Bronchial smooth muscle cell (primary cell): Measurements from ENCODE around the gene KCNG1. TPM values are rescaled to one million over a fixed set of nuclear protein-coding genes. Genes with fewer than 3 reads are reported as not detected.

Experiments
- total RNA-seq: library from RNA; depleted of rRNA; stranded (reverse); fragments of >200 nt; gene quantifications from 2 replicates; pipeline ENCODE4 v1.2.1, GENCODE V29; 2014

Gene KCNG1, protein sequence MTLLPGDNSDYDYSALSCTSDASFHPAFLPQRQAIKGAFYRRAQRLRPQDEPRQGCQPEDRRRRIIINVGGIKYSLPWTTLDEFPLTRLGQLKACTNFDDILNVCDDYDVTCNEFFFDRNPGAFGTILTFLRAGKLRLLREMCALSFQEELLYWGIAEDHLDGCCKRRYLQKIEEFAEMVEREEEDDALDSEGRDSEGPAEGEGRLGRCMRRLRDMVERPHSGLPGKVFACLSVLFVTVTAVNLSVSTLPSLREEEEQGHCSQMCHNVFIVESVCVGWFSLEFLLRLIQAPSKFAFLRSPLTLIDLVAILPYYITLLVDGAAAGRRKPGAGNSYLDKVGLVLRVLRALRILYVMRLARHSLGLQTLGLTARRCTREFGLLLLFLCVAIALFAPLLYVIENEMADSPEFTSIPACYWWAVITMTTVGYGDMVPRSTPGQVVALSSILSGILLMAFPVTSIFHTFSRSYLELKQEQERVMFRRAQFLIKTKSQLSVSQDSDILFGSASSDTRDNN
- total RNA-seq: 5.5 and 10.6 TPM in 2 replicates

GRCh38 chr20:51022803-51023616 lies at the start of gene KCNG1:
Gene KCNG1 (minus strand): TSS chr20:51023107. CDS start chr20:51010338, 12,769 bp downstream.

DNA sequence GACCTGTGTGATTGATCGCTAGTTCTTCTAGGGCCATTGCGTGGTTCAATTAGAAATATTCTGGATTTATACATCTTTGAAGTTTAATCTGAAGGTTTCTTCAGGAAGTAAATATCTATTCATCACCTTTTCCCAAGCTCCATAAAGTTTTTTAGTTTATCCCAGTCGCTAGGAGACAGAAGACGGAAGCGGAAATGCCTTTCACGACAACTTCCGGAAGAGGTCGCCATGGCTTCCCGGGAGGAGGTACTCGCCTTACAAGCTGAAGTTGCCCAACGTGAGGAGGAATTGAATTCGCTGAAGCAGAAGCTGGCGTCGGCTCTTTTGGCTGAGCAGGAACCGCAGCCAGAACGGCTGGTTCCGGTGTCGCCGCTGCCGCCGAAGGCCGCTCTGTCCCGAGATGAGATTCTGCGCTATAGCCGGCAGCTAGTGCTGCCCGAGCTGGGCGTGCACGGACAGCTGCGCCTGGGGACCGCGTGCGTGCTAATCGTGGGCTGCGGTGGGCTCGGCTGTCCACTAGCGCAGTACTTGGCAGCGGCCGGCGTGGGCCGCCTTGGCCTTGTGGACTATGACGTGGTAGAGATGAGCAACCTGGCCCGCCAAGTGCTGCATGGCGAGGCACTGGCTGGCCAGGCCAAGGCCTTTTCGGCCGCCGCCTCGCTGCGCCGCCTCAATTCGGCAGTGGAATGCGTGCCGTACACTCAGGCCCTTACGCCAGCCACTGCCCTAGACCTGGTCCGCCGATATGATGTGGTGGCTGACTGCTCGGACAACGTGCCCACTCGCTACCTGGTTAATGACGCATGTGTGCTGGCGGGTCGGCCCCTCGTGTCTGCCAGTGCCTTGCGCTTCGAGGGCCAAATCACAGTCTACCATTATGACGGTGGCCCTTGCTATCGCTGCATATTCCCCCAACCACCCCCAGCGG lies 64.0 kb downstream of the KCNG1 start, which contains the start of gene MOCS3:
TSS of gene MOCS3 (plus strand) at position 204 of the 928 bp plus-strand sequence. CDS start at position 229, 25 bp downstream.

GRCh38 chr20:50957798-50958614 lies 64.9 kb downstream of the KCNG1 start, which contains the start of gene DPM1:
Gene DPM1 (minus strand): TSS chr20:50958532. CDS start chr20:50958523, 9 bp downstream.

Other genes with a start within 250 kb of the KCNG1 start
- gene BCAS4, start 228.0 kb downstream of the KCNG1 start, total RNA-seq: 11.0 and 15.5 TPM in 2 replicates
- gene ADNP, start 91.7 kb downstream of the KCNG1 start, total RNA-seq: 24.8 and 25.7 TPM in 2 replicates
- 55.0 and 61.7 TPM in 2 replicates for gene DPM1, start 64.6 kb downstream of the KCNG1 start, total RNA-seq
- gene MOCS3, start 64.3 kb downstream of the KCNG1 start, total RNA-seq: 7.6 and 8.7 TPM in 2 replicates